CD4-positive, alpha-beta memory T cell (primary cell): ENCODE results near the gene ZNF625. TPM values are rescaled to one million over a fixed set of nuclear protein-coding genes. Genes with fewer than 3 reads are reported as not detected.
A peak's percentile ranks its signal among the peaks of the same experiment; 100 is the strongest.

ENCODE experiments used
- CTCF ChIA-PET: fragments of 350-600 bp; sonication (Branson Sonifier 250); formaldehyde crosslinking; loops from one replicate; lab custom pipeline; 2021; ENCODE audit warnings: inconsistent platforms; ENCODE audit not compliant: partially characterized antibody; lab: Charles Lee
- POLR2A ChIA-PET: fragments of 350-600 bp; sonication (Branson Sonifier 250); formaldehyde crosslinking; loops from one replicate; lab custom pipeline; 2021; ENCODE audit not compliant: partially characterized antibody; lab: Charles Lee
- DNase-seq, 5 donors: peaks; one replicate each; pipeline versions ENCODE4 v3.0.0 to v3.0.0-alpha.2; 2020 to 2022; ENCODE audit warnings: mixed read lengths in 1 of 5
- H3K27ac ChIP-seq: one replicate; pipeline ENCODE4 v1.7.0; 2013; ENCODE audit warnings: low read depth, low read length
- H3K27me3 ChIP-seq: 2 replicates; pipeline ENCODE4 v1.7.0; 2013; ENCODE audit warnings: mild to moderate bottlenecking, low read length, moderate library complexity; ENCODE audit not compliant: insufficient read depth
- H3K36me3 ChIP-seq: 2 replicates; pipeline ENCODE4 v1.7.0; 2013; ENCODE audit warnings: mild to moderate bottlenecking, low read length, moderate library complexity; ENCODE audit not compliant: insufficient read depth
- H3K4me1 ChIP-seq: 2 replicates; pipeline ENCODE4 v1.7.0; 2013; ENCODE audit warnings: mild to moderate bottlenecking, low read length, moderate library complexity; ENCODE audit not compliant: insufficient read depth
- H3K4me3 ChIP-seq, 2 donors: one replicate each; pipeline ENCODE4 v1.7.0; 2013; ENCODE audit warnings: low read length in 2 of 2, mild to moderate bottlenecking in 1 of 2
- H3K9me3 ChIP-seq, 2 donors: one replicate each; pipeline ENCODE4 v1.7.0; 2013; ENCODE audit warnings: low read length in 2 of 2, control low read depth in 1 of 2; ENCODE audit not compliant: control insufficient read depth in 1 of 2
- H3K27ac Mint-ChIP-seq, 7 donors: one replicate each; pipeline ENCODE4 v1.8.0; 2020 to 2021; ENCODE audit warnings: mixed read lengths in 7 of 7, mild to moderate bottlenecking in 6 of 7, inconsistent platforms in 3 of 7, moderate library complexity in 3 of 7
- H3K27me3 Mint-ChIP-seq, 2 donors: one replicate each; pipeline ENCODE4 v1.8.0; 2020 to 2021; ENCODE audit warnings: mixed read lengths in 2 of 2
- H3K36me3 Mint-ChIP-seq, 2 donors: one replicate each; pipeline ENCODE4 v1.8.0; 2020 to 2021; ENCODE audit warnings: mixed read lengths in 2 of 2, inconsistent platforms in 1 of 2, mild to moderate bottlenecking in 1 of 2
- H3K4me1 Mint-ChIP-seq, 4 donors: one replicate each; pipeline ENCODE4 v1.8.0; 2020 to 2021; ENCODE audit warnings: mixed read lengths in 4 of 4, mild to moderate bottlenecking in 1 of 4
- H3K4me3 Mint-ChIP-seq, 8 donors: one replicate each; pipeline ENCODE4 v1.8.0; 2020 to 2021; ENCODE audit warnings: mixed read lengths in 8 of 8, mild to moderate bottlenecking in 7 of 8, moderate library complexity in 6 of 8, inconsistent platforms in 3 of 8
- H3K9me3 Mint-ChIP-seq, 8 donors: one replicate each; pipeline ENCODE4 v1.8.0; 2020 to 2021; ENCODE audit warnings: mixed read lengths in 8 of 8, mild to moderate bottlenecking in 5 of 8, inconsistent platforms in 3 of 8, moderate library complexity in 1 of 8
- intact Hi-C: fragments of 100-400 bp; cut with micrococcal nuclease; formaldehyde crosslinking; loops from one replicate; pipeline ENCODE4 v1.15.1; 2023
- polyA plus RNA-seq, 2 donors: library from polyadenylated mRNA; unstranded; fragments of 300-500 nt; fragmentation: Illumina TruSeq; gene quantifications; one replicate each; pipeline ENCODE4 v1.2.3, GENCODE V29; 2021
- total RNA-seq, 2 experiments: library from RNA; stranded (reverse); gene quantifications; one replicate each; pipeline ENCODE4 v1.2.3, GENCODE V29; 2021

Gene ZNF625
- total and polyA plus RNA-seq, 4 experiments from 2014 or later: 0.52 to 2.6 (median 2.1) TPM; not detected in 1

- peaks cover 36% of the 10 kb centered on the region for H3K36me3 ChIP-seq
- Mint-ChIP-seq H3K9me3 (peaks cover 0 to 100% (median 87%) of the 10 kb centered on the region in 8 donors), H3K4me3 (no peak overlapping the region), H3K36me3 (peaks cover 82 to 86% of the 10 kb centered on the region in 2 donors), H3K27me3 (no peaks in the 10 kb centered on the region), H3K27ac (peak overlapping the region in 1 of 7 donors; percentile 11), H3K4me1 (peaks cover 0 to 5% (median 0%) of the 10 kb centered on the region in 4 donors)
- no peaks in the 10 kb centered on the region for H3K4me1 ChIP-seq
- intact Hi-C loops: no loop called here
- peaks cover 32 to 75% of the 10 kb centered on the region in 2 donors for H3K9me3 ChIP-seq
- H3K27me3 ChIP-seq: no peaks in the 10 kb centered on the region
- POLR2A ChIA-PET: no interaction called here
- peak overlapping the region in 1 of 2 donors; percentile 26 for H3K4me3 ChIP-seq
- no peak for DNase-seq
- no peak overlapping the region for H3K27ac ChIP-seq
- CTCF ChIA-PET: no interaction called here
These were observed 31.1 kb upstream of the ZNF625 start for GRCh38 chr19:12187625-12188024.

GRCh38 chr19:12180377-12180776, 23.8 kb upstream of the ZNF625 start:
- no peaks in the 10 kb centered on the region for H3K4me1 ChIP-seq
- peak overlapping the region in 1 of 8 donors; percentile 5 for H3K4me3 Mint-ChIP-seq
- H3K9me3 Mint-ChIP-seq: peaks cover 3 to 85% (median 63%) of the 10 kb centered on the region in 8 donors
- H3K4me1 Mint-ChIP-seq: peaks cover 17 to 31% (median 22%) of the 10 kb centered on the region in 4 donors
- no peak overlapping the region for H3K27ac Mint-ChIP-seq
- peaks cover 8 to 33% of the 10 kb centered on the region in 2 donors for H3K9me3 ChIP-seq
- ChIA-PET CTCF (no interaction called here), POLR2A (no interaction called here)
- peaks cover 75 to 81% of the 10 kb centered on the region in 2 donors for H3K36me3 Mint-ChIP-seq
- peaks cover 18% of the 10 kb centered on the region for H3K36me3 ChIP-seq
- H3K4me3 ChIP-seq: no peak overlapping the region
- no peaks in the 10 kb centered on the region for H3K27me3 Mint-ChIP-seq
- no peak overlapping the region for H3K27ac ChIP-seq
- no peaks in the 10 kb centered on the region for H3K27me3 ChIP-seq
- DNase-seq: no peak
- intact Hi-C loops: no loop called here

GRCh38 chr19:12166626-12167025, 10.1 kb upstream of the ZNF625 start:
- Histone ChIP-seq H3K9me3 (no peaks in the 10 kb centered on the region), H3K27ac (no peak overlapping the region), H3K36me3 (peaks cover 13% of the 10 kb centered on the region), H3K4me3 (no peak overlapping the region), H3K4me1 (peaks cover 36% of the 10 kb centered on the region), H3K27me3 (no peaks in the 10 kb centered on the region)
- Mint-ChIP-seq H3K4me1 (peaks cover 38 to 57% (median 46%) of the 10 kb centered on the region in 4 donors), H3K27ac (peak overlapping the region; percentile 4 to 92 (median 51)), H3K9me3 (no peaks in the 10 kb centered on the region), H3K27me3 (no peaks in the 10 kb centered on the region), H3K36me3 (peaks cover 10 to 52% of the 10 kb centered on the region in 2 donors), H3K4me3 (peak overlapping the region in 1 of 8 donors; percentile 3)
- DNase-seq: no peak
- ChIA-PET CTCF (no interaction called here), POLR2A (no interaction called here)
- intact Hi-C loops: no loop called here

- intact Hi-C loops: loop anchor here (1.0 to 2.0 kb wide), 3 partner anchors 24 to 169 kb away; partner anchors contain the start of genes ZNF20, ZNF44 and ZNF563
- Histone ChIP-seq H3K36me3 (peaks cover 13% of the 10 kb centered on the region), H3K9me3 (no peaks in the 10 kb centered on the region), H3K27ac (peak overlapping the region; percentile 98), H3K4me3 (peak overlapping the region; percentile 65 to 74), H3K4me1 (peaks cover 36% of the 10 kb centered on the region), H3K27me3 (no peaks in the 10 kb centered on the region)
- ChIA-PET POLR2A (interaction anchor here (1.3 to 3.0 kb wide), 8 partner anchors 23 to 450 kb away, joined by 4 to 33 read pairs (median 8); partner anchors contain the start of genes ZNF20, ZNF442, ZNF563 and ZNF700), CTCF (interaction anchor here (1.1 to 4.9 kb wide), 2 partner anchors 23 to 169 kb away, joined by 6 to 19 read pairs; partner anchors contain the start of genes ZNF20 and ZNF563)
- Mint-ChIP-seq H3K9me3 (no peaks in the 10 kb centered on the region), H3K4me1 (peaks cover 32 to 56% (median 41%) of the 10 kb centered on the region in 4 donors), H3K4me3 (peak overlapping the region; percentile 86 to 99 (median 98)), H3K27ac (peak overlapping the region; percentile 89 to 99 (median 97)), H3K27me3 (no peaks in the 10 kb centered on the region), H3K36me3 (peaks cover 0 to 34% of the 10 kb centered on the region in 2 donors)
- DNase-seq: no peak
These were observed 7.3 kb upstream of the ZNF625 start for GRCh38 chr19:12163826-12164225.

GRCh38 chr19:12162882-12163806, 6.6 kb upstream of the ZNF625 start, which contains the start of gene ZNF136:
TSS of gene ZNF136 (plus strand) at chr19:12163096. CDS start at chr19:12163204, 108 bp downstream.
- Histone ChIP-seq H3K27me3 (no peaks in the 10 kb centered on the region), H3K9me3 (no peaks in the 10 kb centered on the region), H3K4me3 (peak within 1 kb of the TSS; percentile 65 to 74), H3K27ac (peak within 1 kb of the TSS; percentile 98), H3K4me1 (peaks cover 36% of the 10 kb centered on the region), H3K36me3 (peaks cover 13% of the 10 kb centered on the region)
- peak within 1 kb of the TSS; percentile 95 to 99 (median 98) for H3K4me3 Mint-ChIP-seq
- H3K9me3 Mint-ChIP-seq: no peaks in the 10 kb centered on the region
- H3K36me3 Mint-ChIP-seq: peaks cover 0 to 27% of the 10 kb centered on the region in 2 donors
- ChIA-PET CTCF (interaction anchor here (1.0 to 4.9 kb wide), 7 partner anchors 23 to 365 kb away, joined by 3 to 19 read pairs (median 6); partner anchors contain the start of genes ZNF20, ZNF44, ZNF491 and ZNF563), POLR2A (interaction anchor here (0.9 to 3.0 kb wide), 13 partner anchors 12 to 619 kb away, joined by 3 to 33 read pairs (median 5); partner anchors contain the start of genes ZNF20, ZNF44, ZNF442 and ZNF563)
- H3K27ac Mint-ChIP-seq: peak within 1 kb of the TSS; percentile 92 to 99 (median 99)
- H3K4me1 Mint-ChIP-seq: peaks cover 32 to 56% (median 40%) of the 10 kb centered on the region in 4 donors
- intact Hi-C loops: loop anchor here (1.0 to 2.0 kb wide), 4 partner anchors 23 to 238 kb away; partner anchors contain the start of genes ZNF20, ZNF44, ZNF563 and ZNF799
- peak; percentile 90 to 96 (median 92) for DNase-seq
- H3K27me3 Mint-ChIP-seq: no peaks in the 10 kb centered on the region

GRCh38 chr19:12162513-12162881, 6.0 kb upstream of the ZNF625 start:
- Mint-ChIP-seq H3K36me3 (peaks cover 0 to 24% of the 10 kb centered on the region in 2 donors), H3K9me3 (no peaks in the 10 kb centered on the region), H3K4me1 (peaks cover 29 to 53% (median 38%) of the 10 kb centered on the region in 4 donors), H3K27me3 (no peaks in the 10 kb centered on the region), H3K27ac (peak overlapping the region; percentile 92 to 99 (median 99)), H3K4me3 (peak overlapping the region; percentile 94 to 99 (median 97))
- CTCF ChIA-PET: interaction anchor here (1.0 to 4.9 kb wide), 7 partner anchors 22 to 365 kb away, joined by 3 to 19 read pairs (median 6); partner anchors contain the start of genes ZNF20, ZNF44, ZNF491 and ZNF563
- POLR2A ChIA-PET: interaction anchor here (0.9 to 3.0 kb wide), 11 partner anchors 12 to 620 kb away, joined by 3 to 33 read pairs (median 4); partner anchors contain the start of genes ZNF20, ZNF44, ZNF563 and ZNF700
- intact Hi-C loops: loop anchor here (1.0 to 2.0 kb wide), 2 partner anchors 132 to 239 kb away; partner anchors contain the start of genes ZNF44 and ZNF799
- peaks cover 13% of the 10 kb centered on the region for H3K36me3 ChIP-seq
- peaks cover 33% of the 10 kb centered on the region for H3K4me1 ChIP-seq
- H3K27me3 ChIP-seq: no peaks in the 10 kb centered on the region
- DNase-seq: no peak
- peak overlapping the region; percentile 65 to 74 for H3K4me3 ChIP-seq
- H3K27ac ChIP-seq: peak overlapping the region; percentile 98
- H3K9me3 ChIP-seq: no peaks in the 10 kb centered on the region
